ENCODE results near the gene NEURL4.

The NEURL4 gene

GRCh38 chr17:7295230-7296180 lies 33.6 kb downstream of the NEURL4 start:
- WGBS, 2 experiments (ENCODE audit: insufficient coverage in 2 of 2), result 66 to 84% methylated on average over 36 to 38 of the region's 42 CpGs
- Histone ChIP-seq H3K4me3 (ENCODE audit: extremely low read depth, insufficient read depth, low read length, poor library complexity, severe bottlenecking) (no peak overlapping the region), H3K9me3 (ENCODE audit: control insufficient read depth, low read length) (no peaks in the 10 kb centered on the region), H3K27ac (ENCODE audit: low read depth, low read length, severe bottlenecking) (no peak overlapping the region), H3K4me1 (ENCODE audit: control insufficient read depth, insufficient read depth, low read length, poor library complexity, severe bottlenecking) (no peaks in the 10 kb centered on the region), H3K36me3 (ENCODE audit: control insufficient read depth, insufficient read depth, low read length) (no peaks in the 10 kb centered on the region)

GRCh38 chr17:7294614-7295153 lies 34.5 kb downstream of the NEURL4 start, which contains the start of gene YBX2:
Gene YBX2 (minus strand): TSS chr17:7294639. CDS start chr17:7294500, 139 bp downstream.
- H3K4me3 ChIP-seq (ENCODE audit: extremely low read depth, insufficient read depth, low read length, poor library complexity, severe bottlenecking), result peak within 1 kb of the TSS; percentile 33
- H3K9me3 ChIP-seq (ENCODE audit: control insufficient read depth, low read length), result no peaks in the 10 kb centered on the region
- WGBS, 2 experiments (ENCODE audit: insufficient coverage in 2 of 2), result 3 to 7% methylated on average over 17 to 29 of the region's 57 CpGs
- H3K27ac ChIP-seq (ENCODE audit: low read depth, low read length, severe bottlenecking), result no peak within 1 kb of the TSS
- H3K36me3 ChIP-seq (ENCODE audit: control insufficient read depth, insufficient read depth, low read length), result no peaks in the 10 kb centered on the region
- H3K4me1 ChIP-seq (ENCODE audit: control insufficient read depth, insufficient read depth, low read length, poor library complexity, severe bottlenecking), result no peaks in the 10 kb centered on the region

GRCh38 chr17:7293816-7294613 lies 35.1 kb downstream of the NEURL4 start:
- H3K9me3 ChIP-seq (ENCODE audit: control insufficient read depth, low read length), result no peaks in the 10 kb centered on the region
- WGBS, 2 experiments (ENCODE audit: insufficient coverage in 2 of 2), result 3 to 4% methylated on average over 41 to 61 of the region's 75 CpGs
- H3K4me1 ChIP-seq (ENCODE audit: control insufficient read depth, insufficient read depth, low read length, poor library complexity, severe bottlenecking), result no peaks in the 10 kb centered on the region
- no peaks in the 10 kb centered on the region for H3K36me3 ChIP-seq (ENCODE audit: control insufficient read depth, insufficient read depth, low read length)
- no peak overlapping the region for H3K27ac ChIP-seq (ENCODE audit: low read depth, low read length, severe bottlenecking)
- peak overlapping the region; percentile 33 for H3K4me3 ChIP-seq (ENCODE audit: extremely low read depth, insufficient read depth, low read length, poor library complexity, severe bottlenecking)

- Histone ChIP-seq H3K4me3 (ENCODE audit: extremely low read depth, insufficient read depth, low read length, poor library complexity, severe bottlenecking) (no peak overlapping the region), H3K36me3 (ENCODE audit: control insufficient read depth, insufficient read depth, low read length) (no peaks in the 10 kb centered on the region), H3K27ac (ENCODE audit: low read depth, low read length, severe bottlenecking) (no peak overlapping the region), H3K4me1 (ENCODE audit: control insufficient read depth, insufficient read depth, low read length, poor library complexity, severe bottlenecking) (no peaks in the 10 kb centered on the region), H3K9me3 (ENCODE audit: control insufficient read depth, low read length) (no peaks in the 10 kb centered on the region)
- WGBS, 2 experiments (ENCODE audit: insufficient coverage in 2 of 2), result 96% methylated on average over 6 to 8 of the region's 11 CpGs
Measured at GRCh38 chr17:7293159-7293558, 36.0 kb downstream of the NEURL4 start.

- Histone ChIP-seq H3K4me3 (ENCODE audit: extremely low read depth, insufficient read depth, low read length, poor library complexity, severe bottlenecking) (no peak overlapping the region), H3K4me1 (ENCODE audit: control insufficient read depth, insufficient read depth, low read length, poor library complexity, severe bottlenecking) (no peaks in the 10 kb centered on the region), H3K9me3 (ENCODE audit: control insufficient read depth, low read length) (no peaks in the 10 kb centered on the region), H3K36me3 (ENCODE audit: control insufficient read depth, insufficient read depth, low read length) (no peaks in the 10 kb centered on the region), H3K27ac (ENCODE audit: low read depth, low read length, severe bottlenecking) (no peak overlapping the region)
- WGBS, 2 experiments (ENCODE audit: insufficient coverage in 2 of 2), result 50 to 66% methylated on average over 2 to 3 of the region's 6 CpGs
Measured at GRCh38 chr17:7292729-7293128, 36.4 kb downstream of the NEURL4 start.

- Histone ChIP-seq H3K36me3 (ENCODE audit: control insufficient read depth, insufficient read depth, low read length) (no peaks in the 10 kb centered on the region), H3K4me3 (ENCODE audit: extremely low read depth, insufficient read depth, low read length, poor library complexity, severe bottlenecking) (no peak overlapping the region), H3K9me3 (ENCODE audit: control insufficient read depth, low read length) (no peaks in the 10 kb centered on the region), H3K4me1 (ENCODE audit: control insufficient read depth, insufficient read depth, low read length, poor library complexity, severe bottlenecking) (no peaks in the 10 kb centered on the region), H3K27ac (ENCODE audit: low read depth, low read length, severe bottlenecking) (no peak overlapping the region)
- WGBS, 2 experiments (ENCODE audit: insufficient coverage in 2 of 2), result 100% methylated on average over 1 of the region's 2 CpGs; no CpG with 5 or more reads in 1 of the 2 experiments
Measured at GRCh38 chr17:7292194-7292593, 36.9 kb downstream of the NEURL4 start.

- no peak overlapping the region for H3K27ac ChIP-seq (ENCODE audit: low read depth, low read length, severe bottlenecking)
- no peaks in the 10 kb centered on the region for H3K4me1 ChIP-seq (ENCODE audit: control insufficient read depth, insufficient read depth, low read length, poor library complexity, severe bottlenecking)
- no peaks in the 10 kb centered on the region for H3K36me3 ChIP-seq (ENCODE audit: control insufficient read depth, insufficient read depth, low read length)
- 92 to 93% methylated on average over 9 to 11 of the region's 11 CpGs for WGBS, 2 experiments (ENCODE audit: insufficient coverage in 2 of 2)
- H3K9me3 ChIP-seq (ENCODE audit: control insufficient read depth, low read length), result no peaks in the 10 kb centered on the region
- no peak overlapping the region for H3K4me3 ChIP-seq (ENCODE audit: extremely low read depth, insufficient read depth, low read length, poor library complexity, severe bottlenecking)
Measured at GRCh38 chr17:7290685-7291084, 38.5 kb downstream of the NEURL4 start.

- H3K27ac ChIP-seq (ENCODE audit: low read depth, low read length, severe bottlenecking), result no peak overlapping the region
- WGBS, 2 experiments (ENCODE audit: insufficient coverage in 2 of 2), result 93 to 98% methylated on average over 9 to 18 of the region's 19 CpGs
- H3K4me3 ChIP-seq (ENCODE audit: extremely low read depth, insufficient read depth, low read length, poor library complexity, severe bottlenecking), result no peak overlapping the region
- H3K36me3 ChIP-seq (ENCODE audit: control insufficient read depth, insufficient read depth, low read length), result no peaks in the 10 kb centered on the region
- H3K9me3 ChIP-seq (ENCODE audit: control insufficient read depth, low read length), result no peaks in the 10 kb centered on the region
- H3K4me1 ChIP-seq (ENCODE audit: control insufficient read depth, insufficient read depth, low read length, poor library complexity, severe bottlenecking), result no peaks in the 10 kb centered on the region
Measured at GRCh38 chr17:7290166-7290565, 39.0 kb downstream of the NEURL4 start.

GRCh38 chr17:7289256-7290032 lies 39.7 kb downstream of the NEURL4 start:
- Histone ChIP-seq H3K27ac (ENCODE audit: low read depth, low read length, severe bottlenecking) (no peak overlapping the region), H3K4me3 (ENCODE audit: extremely low read depth, insufficient read depth, low read length, poor library complexity, severe bottlenecking) (no peak overlapping the region)
- WGBS, 2 experiments (ENCODE audit: insufficient coverage in 2 of 2), result 88 to 90% methylated on average over 9 to 14 of the region's 18 CpGs

GRCh38 chr17:7285679-7286078 lies 43.5 kb downstream of the NEURL4 start:
- Histone ChIP-seq H3K36me3 (ENCODE audit: control insufficient read depth, insufficient read depth, low read length) (no peaks in the 10 kb centered on the region), H3K4me1 (ENCODE audit: control insufficient read depth, insufficient read depth, low read length, poor library complexity, severe bottlenecking) (peaks cover 3% of the 10 kb centered on the region), H3K27ac (ENCODE audit: low read depth, low read length, severe bottlenecking) (no peak overlapping the region), H3K9me3 (ENCODE audit: control insufficient read depth, low read length) (no peaks in the 10 kb centered on the region), H3K4me3 (ENCODE audit: extremely low read depth, insufficient read depth, low read length, poor library complexity, severe bottlenecking) (no peak overlapping the region)
- 94 to 96% methylated on average over 10 of the region's 12 CpGs for WGBS, 2 experiments (ENCODE audit: insufficient coverage in 2 of 2)

More at GRCh38 chr17:7289256-7290032, 39.7 kb downstream of the NEURL4 start:
- H3K9me3 ChIP-seq (ENCODE audit: control insufficient read depth, low read length), result no peaks in the 10 kb centered on the region
- H3K36me3 ChIP-seq (ENCODE audit: control insufficient read depth, insufficient read depth, low read length), result no peaks in the 10 kb centered on the region
- H3K4me1 ChIP-seq (ENCODE audit: control insufficient read depth, insufficient read depth, low read length, poor library complexity, severe bottlenecking), result no peaks in the 10 kb centered on the region
